Fibroblast of the aortic adventitia (primary cell): ENCODE measurements around the gene SNX25. TPM values are rescaled to one million over a fixed set of nuclear protein-coding genes. Genes with fewer than 3 reads are reported as not detected.

Experiments used
- DNase-seq: peaks from one replicate; pipeline ENCODE4 v3.0.0-alpha.2; 2010; ENCODE audit warnings: low read depth
- H3K4me3 ChIP-seq: 2 replicates; pipeline ENCODE4 v1.5.1; 2011; ENCODE audit warnings: low read depth, mild to moderate bottlenecking, control low read depth, low read length, moderate library complexity
- total RNA-seq: library from RNA; depleted of rRNA; stranded (reverse); fragments of >200 nt; gene quantifications from 2 replicates; pipeline ENCODE4 v1.2.3, GENCODE V29; 2012; ENCODE audit warnings: low replicate concordance
- TF ChIP-seq, protein P1 (sequence below): IDR thresholded peaks from 2 replicates; pipeline ENCODE4 v1.5.1; 2011; ENCODE audit warnings: mild to moderate bottlenecking, low read length, control low read depth, inconsistent platforms; ENCODE audit not compliant: insufficient read depth

Gene SNX25
- total RNA-seq, 1 donor, result 27.5 TPM

DNA sequence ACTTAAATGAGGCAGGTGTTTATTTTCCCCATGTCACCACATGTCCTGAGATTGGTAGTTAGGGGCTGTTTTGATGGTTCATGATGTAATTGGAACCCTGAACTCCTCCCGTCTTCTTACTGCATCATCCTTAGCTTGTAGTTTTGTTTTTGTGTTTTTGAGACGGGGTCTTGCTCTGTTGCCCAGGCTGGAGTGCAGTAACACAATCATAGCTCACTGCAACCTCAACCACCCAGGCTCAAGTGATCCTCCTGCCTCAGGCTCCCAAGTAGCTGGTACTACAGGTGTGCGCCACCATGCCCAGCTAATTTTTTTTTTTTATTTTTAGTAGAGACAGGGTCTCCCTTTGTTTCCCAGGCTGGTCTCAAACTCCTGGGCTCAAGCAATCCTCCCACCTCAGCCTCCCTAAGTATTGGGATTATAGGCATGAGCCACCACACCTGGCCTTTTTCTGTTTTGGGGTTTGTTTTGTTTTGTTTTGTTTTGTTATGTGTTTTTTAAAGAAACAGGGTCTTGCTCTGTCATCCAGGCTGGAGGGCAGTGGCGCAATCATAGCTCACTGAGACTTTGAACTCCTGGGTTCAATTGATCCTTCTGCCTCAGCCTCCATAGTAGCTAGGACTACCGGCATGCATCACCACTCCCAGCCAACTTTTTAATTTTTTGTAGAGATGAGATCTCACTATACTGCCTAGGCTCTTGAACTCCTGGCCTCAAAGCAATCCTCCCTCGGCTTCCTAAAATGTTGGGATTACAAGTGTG, 76.4 kb downstream of the SNX25 start:
- TF ChIP-seq, protein P1, sequence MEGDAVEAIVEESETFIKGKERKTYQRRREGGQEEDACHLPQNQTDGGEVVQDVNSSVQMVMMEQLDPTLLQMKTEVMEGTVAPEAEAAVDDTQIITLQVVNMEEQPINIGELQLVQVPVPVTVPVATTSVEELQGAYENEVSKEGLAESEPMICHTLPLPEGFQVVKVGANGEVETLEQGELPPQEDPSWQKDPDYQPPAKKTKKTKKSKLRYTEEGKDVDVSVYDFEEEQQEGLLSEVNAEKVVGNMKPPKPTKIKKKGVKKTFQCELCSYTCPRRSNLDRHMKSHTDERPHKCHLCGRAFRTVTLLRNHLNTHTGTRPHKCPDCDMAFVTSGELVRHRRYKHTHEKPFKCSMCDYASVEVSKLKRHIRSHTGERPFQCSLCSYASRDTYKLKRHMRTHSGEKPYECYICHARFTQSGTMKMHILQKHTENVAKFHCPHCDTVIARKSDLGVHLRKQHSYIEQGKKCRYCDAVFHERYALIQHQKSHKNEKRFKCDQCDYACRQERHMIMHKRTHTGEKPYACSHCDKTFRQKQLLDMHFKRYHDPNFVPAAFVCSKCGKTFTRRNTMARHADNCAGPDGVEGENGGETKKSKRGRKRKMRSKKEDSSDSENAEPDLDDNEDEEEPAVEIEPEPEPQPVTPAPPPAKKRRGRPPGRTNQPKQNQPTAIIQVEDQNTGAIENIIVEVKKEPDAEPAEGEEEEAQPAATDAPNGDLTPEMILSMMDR, result no peak
- H3K4me3 ChIP-seq, result no peak overlapping the region
- DNase-seq, result no peak

DNA sequence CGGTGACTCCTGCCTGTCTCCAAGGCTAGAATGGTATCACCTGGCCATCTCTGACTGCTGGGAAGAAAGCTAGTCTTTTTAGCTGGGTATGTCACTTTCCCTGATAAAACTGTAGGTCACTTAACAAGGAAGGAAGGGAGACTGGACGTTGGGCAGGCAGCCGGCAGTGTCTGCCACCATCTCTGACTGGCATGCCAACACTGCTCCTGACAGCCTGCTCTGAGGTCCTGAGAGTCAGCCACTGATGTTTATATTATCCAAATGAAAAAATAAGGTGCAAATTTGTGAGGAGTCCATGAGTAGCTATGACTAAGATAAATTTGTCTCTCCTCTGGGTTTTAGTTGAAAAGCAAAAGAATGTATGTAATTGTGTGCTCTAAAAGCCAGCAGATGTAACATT, 77.2 kb downstream of the SNX25 start:
- no peak overlapping the region for H3K4me3 ChIP-seq
- no peak for DNase-seq
- TF ChIP-seq, protein P1, result no peak

DNA sequence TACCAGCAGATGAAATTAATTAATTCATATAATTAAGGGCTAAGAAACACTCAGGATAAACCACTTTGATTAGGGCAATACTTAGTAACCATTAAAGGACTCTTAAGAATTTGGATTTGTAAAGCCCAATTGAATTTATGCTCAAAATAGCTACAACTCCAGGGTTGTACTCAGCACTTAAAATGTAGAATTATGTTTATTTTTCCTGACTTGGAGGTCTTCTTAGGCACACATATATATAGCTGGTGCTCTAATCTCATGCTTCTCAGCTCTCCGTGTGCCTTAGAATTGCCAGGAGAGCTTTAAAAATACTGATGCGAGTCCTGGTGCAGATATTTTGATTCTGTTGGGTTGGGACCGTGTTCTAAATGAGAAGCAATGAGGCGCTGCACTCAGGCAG, 77.6 kb downstream of the SNX25 start:
- TF ChIP-seq, protein P1, result no peak
- DNase-seq, result no peak
- no peak overlapping the region for H3K4me3 ChIP-seq

DNA sequence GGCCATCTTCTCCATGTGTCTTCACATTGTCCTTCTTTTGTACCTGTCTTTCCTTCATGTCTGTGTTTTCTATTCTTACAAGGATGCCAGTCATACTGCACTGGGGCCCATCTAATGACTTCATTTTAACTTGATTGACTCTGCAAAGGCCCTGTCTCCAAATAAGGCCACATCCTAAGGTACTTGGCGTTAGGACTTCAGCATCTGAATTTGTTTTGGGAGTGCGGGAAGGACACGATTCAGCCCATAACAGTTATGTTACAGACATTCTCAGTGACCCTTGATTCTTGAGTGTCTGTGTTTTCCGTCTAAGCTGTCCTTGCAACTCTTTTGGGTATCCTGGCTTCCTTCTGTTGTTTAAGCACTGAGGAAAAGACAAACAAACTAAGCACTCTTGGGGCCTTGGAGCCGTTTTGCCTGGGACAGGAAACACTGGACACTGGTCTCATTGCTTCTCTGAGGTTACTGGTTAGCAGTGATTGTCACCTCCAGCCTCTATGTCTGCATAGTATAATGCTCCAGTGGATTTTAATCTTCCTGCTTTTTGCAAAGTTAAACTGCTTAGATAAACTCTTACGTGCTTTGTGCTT, 80.7 kb downstream of the SNX25 start:
- no peak for DNase-seq
- TF ChIP-seq, protein P1, result no peak
- no peak overlapping the region for H3K4me3 ChIP-seq

DNA sequence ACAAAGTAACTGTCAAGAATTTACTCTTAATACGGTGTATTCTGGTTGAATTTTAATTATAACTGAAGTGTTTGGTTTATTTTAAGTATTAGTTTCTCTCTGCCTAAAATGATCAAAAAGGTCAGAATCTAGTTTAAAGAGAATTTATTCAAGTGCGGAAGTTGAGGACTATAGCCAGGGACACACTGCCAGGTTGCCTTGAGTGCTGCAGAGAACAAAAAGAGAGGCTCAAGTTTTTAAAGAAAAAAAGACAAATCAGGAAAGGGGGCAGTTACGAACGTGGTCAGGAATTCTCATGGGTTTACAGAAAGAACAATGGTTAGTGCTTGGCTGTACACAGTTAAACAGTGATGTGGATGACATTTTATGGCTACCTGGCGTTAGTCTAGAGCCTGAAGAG, 81.3 kb downstream of the SNX25 start:
- TF ChIP-seq, protein P1, result no peak
- DNase-seq, result no peak
- H3K4me3 ChIP-seq, result no peak overlapping the region

DNA sequence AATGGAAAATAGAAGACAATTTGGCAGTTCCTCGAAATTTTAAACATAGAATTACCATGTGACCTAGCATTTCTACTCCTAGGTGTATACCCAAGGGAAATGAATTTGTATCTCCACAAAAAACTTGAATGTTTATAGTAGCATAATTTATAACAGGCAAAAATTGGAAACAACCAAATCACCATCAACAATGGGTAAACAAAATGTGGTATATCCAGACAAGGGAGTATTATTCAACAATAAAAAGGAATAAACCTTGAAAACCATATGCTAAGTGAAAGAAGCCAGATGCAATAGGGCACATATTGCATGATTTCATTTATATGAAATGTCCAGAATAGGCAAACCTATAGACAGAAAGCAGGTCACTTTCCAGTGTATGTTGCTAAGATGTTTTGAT, 83.8 kb downstream of the SNX25 start:
- TF ChIP-seq, protein P1, result no peak
- H3K4me3 ChIP-seq, result no peak overlapping the region
- DNase-seq, result no peak
